HG03045 (cell line): ENCODE measurements around the gene CD40LG.

Experiments used
- ATAC-seq: cut with Tn5 transposase; IDR thresholded peaks from one replicate; pipeline ENCODE4 v1.9.1; 2021; ENCODE audit warnings: mild to moderate bottlenecking, moderate library complexity; ENCODE audit not compliant: unreplicated experiment

Gene CD40LG

GRCh38 chrX:136646602-136647239 lies 1.2 kb upstream of the CD40LG start:
- ATAC-seq = no peak

- ATAC-seq = no peak
Observed at GRCh38 chrX:136650811-136651210, 2.9 kb downstream of the CD40LG start.

- ATAC-seq = no peak
Observed at GRCh38 chrX:136652822-136653723, 5.1 kb downstream of the CD40LG start.

DNA sequence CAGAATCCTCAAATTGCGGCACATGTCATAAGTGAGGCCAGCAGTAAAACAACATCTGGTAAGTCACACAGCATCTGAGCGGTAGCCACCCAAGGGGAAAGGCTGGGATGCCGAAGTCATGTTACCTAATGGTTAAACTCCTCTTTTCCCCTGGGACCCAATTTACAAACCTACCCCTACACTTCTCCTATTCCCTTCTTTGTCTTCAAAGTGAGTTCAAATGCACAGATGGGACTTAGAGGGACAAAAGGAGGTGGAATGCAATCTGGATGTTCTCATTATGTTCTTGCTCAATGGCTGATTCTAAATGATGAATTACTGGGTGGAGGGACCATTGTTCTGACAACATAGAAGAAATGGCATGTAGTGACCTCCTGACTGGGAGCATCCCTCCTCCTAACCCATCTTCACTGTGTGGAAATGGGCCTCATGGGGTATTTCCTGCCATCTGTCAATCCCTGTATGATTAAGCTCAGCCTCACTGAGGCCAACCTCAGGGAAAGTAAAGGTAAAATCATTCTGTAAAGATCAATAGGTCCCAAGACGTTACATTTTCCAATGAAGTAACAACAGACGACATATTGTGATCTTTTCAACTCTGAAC lies 8.5 kb downstream of the CD40LG start:
- ATAC-seq = no peak

- no peak for ATAC-seq
Observed at GRCh38 chrX:136658151-136658550, 10.2 kb downstream of the CD40LG start.

DNA sequence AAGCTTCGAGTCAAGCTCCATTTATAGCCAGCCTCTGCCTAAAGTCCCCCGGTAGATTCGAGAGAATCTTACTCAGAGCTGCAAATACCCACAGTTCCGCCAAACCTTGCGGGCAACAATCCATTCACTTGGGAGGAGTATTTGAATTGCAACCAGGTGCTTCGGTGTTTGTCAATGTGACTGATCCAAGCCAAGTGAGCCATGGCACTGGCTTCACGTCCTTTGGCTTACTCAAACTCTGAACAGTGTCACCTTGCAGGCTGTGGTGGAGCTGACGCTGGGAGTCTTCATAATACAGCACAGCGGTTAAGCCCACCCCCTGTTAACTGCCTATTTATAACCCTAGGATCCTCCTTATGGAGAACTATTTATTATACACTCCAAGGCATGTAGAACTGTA lies 11.2 kb downstream of the CD40LG start:
- ATAC-seq = no peak

- ATAC-seq = no peak
Observed at GRCh38 chrX:136660896-136661295, 12.9 kb downstream of the CD40LG start.

DNA sequence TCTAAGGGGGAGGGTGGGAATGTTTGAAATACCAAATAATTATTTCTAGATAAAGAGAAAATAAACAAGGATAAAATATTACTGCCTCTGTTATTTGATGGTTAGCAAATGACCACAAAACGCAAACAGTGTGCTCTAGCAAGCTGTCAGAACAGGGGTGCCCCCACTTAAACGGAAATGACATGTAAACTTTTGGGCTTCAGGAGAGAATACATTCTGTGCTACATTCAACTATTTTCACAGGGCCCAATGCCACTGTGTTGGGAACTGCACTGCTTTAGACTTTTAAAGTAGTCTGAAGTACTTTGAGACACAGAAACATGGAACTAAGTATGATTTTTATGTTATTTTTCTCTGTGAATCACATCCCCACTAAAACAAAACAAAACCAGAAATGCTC lies 14.1 kb downstream of the CD40LG start:
- ATAC-seq = no peak

- ATAC-seq = no peak
Observed at GRCh38 chrX:136662976-136663375, 15.0 kb downstream of the CD40LG start.

DNA sequence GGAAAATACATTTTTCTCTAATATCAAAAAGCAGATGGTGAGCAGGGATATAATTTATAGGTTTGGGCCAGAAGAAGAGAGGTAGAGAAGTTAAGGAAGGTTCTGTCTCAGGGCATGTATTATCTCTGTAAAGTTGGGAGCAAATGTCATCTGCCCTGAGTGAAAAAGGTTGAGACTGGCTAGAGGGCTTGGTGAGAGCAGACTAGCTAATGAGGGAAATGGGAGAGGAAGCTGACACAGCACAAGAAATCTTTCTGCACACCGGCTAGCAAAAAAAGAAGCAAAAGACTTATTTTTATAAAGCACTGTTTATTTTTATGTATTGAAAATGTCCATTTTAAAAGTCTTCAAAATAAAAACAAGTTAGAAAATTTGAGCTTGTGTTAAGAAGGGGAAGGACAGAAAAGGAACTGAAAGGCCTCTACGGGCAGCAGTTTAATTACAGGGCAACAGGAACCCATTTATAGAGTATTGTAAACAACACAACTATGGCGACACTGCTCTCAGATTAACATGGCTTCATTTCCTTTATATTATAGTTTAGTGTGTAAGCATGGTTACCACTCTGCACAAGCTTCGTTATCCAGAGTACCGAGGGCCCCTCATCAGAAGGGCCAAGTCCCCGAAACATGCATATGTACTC lies 17.4 kb downstream of the CD40LG start:
- ATAC-seq = no peak

DNA sequence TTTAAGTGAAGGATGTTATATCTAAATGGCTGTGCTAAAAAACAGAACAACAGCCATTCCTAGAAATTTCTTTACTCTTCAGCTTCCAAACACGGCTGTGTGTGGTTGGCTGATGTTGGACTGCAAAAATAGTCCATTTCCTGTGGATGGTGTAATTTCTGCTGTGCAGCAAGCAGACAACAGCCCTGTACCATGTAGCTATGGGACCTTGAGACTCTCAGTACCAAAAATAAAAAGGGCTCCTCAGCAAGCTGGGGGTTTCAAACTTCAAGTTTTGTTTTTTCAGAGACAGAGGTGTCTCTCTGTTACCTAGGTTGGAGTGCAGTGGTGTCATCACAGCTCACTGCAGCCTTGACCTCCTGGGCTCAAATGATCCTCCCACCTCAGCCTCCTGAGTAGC lies 18.1 kb downstream of the CD40LG start:
- ATAC-seq = no peak

DNA sequence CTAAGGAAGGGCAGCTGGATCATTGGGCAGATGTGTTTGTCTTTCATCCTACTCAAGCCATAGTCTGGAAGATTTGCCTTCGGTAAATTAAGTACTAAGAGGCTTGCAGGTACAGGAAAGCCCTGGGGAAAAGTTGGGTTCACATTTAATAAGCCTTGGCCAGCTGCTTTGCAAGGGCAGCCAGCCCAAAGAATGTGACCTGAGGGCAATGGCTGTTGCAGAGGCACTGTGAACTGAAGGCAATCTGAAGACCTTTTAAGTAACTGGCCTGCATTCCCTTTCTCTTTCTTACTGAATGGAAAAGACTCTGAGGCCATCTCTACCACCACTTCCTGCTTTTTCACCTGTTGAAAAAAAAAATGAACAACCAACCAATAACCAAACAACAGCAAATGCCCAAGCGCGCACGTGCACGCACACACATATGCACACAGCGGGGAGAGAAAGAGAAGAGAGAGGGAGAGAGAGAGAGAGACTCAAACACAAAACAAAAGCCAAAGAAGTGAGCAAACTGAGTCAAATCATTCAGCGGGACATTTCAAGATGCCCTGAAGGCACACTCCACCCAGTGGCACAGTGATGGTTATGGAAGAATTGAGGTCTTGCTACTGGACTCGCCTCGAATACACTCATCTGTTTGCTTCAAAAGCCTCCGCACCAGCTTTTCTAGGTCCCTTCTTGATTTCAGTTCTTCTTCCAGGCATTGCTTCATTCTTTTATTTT lies 19.6 kb downstream of the CD40LG start:
- ATAC-seq = no peak

DNA sequence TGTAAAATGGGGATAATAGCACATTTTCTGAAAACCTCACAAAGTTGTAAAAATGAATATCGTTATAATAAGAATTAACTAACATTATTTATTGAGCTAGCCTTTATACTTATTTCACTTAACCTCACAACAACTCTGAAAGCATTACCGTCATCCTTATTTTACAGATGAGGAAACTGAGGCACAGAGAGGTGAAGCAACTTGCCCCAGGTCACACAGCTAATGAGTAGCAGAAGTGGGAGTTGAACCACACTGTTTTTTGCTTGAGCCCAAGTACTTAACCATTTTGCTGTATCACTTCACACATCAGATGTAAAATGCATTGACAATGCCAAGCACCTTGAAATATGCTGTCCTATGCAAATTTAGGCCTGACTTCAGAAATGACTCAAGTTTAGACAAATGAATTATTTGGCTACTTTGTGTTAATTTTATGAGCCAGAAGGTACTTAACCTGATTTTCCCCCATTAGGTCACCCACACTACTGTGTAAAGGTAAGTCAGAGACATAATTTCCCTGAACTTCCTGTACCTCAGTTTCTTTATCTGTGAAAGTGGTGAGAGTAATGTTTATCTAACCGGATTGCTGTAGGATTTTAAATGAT lies 23.1 kb downstream of the CD40LG start:
- no peak for ATAC-seq

DNA sequence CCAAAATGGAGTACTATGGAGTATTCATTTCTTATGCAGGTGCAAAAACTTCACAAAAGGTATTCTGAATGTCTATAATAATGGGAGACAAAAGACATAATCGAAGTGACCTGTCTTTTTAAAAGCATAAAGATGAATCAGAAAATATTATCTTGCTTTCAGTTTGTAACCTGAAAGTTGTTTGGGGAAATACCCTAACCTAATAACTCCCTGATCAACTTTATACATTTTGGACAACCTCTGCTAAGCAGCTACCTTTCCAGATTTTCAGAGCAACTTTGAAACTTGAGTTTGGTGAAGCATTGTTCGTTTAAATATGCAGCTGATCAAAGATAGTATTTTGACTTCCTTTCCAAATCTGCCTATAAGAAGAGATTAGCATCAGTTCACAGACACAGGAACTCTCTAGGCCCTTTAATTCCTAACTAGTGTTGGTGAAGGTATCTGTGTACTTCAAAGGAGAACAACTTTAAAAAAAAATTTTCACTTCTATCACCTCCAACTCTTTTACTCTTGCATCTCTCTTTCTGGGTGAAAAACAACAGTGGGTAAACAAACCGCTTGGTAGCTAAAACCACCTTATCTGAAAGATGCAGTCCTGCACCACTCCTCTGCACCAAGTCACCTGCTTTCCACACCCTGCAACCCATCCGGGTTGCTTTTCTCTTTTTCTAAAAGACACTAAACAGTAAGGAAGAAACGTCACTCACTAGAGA lies 26.5 kb downstream of the CD40LG start:
- no peak for ATAC-seq

- no peak for ATAC-seq
Observed at GRCh38 chrX:136679531-136679930, 31.6 kb downstream of the CD40LG start.

- ATAC-seq = no peak
Observed at GRCh38 chrX:136684120-136684519, 36.2 kb downstream of the CD40LG start.

DNA sequence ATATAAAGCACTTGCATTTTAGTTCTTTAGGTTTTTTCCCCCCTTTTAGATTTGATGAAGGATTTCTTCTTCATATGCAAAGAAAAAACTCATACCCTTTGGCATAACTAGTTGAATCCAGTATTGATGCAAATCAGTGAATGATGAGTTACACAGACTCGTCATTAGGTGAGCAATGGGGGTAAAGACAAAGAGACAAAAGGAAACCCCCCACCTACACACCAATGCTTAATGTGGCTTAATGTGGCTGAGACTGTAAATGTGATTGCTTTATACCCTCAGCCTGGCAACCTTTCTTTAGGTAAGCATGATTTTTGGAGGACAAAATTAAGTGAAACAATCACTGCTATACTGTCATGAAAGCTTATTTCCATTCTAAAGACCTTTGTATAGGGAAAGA lies 39.5 kb downstream of the CD40LG start:
- no peak for ATAC-seq

DNA sequence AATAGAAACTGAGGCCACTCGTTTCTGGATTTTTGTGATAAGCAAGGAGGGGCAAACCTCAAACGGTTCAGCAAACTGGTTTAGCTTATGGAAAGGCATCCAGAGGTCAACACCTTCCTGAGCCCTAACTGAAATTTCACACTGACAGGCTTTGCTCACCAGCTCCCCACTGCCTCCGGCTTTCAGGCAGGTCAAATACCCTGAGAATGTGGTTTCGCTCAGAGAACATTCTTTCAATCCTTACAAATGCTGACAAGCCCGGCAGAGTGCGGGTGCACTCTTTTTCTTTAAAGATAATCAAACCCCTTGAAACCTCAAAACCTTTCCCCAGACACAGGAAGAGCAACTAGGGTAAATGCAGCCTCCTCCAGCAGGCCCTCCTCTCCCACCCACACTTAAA lies 41.5 kb downstream of the CD40LG start:
- ATAC-seq = no peak

DNA sequence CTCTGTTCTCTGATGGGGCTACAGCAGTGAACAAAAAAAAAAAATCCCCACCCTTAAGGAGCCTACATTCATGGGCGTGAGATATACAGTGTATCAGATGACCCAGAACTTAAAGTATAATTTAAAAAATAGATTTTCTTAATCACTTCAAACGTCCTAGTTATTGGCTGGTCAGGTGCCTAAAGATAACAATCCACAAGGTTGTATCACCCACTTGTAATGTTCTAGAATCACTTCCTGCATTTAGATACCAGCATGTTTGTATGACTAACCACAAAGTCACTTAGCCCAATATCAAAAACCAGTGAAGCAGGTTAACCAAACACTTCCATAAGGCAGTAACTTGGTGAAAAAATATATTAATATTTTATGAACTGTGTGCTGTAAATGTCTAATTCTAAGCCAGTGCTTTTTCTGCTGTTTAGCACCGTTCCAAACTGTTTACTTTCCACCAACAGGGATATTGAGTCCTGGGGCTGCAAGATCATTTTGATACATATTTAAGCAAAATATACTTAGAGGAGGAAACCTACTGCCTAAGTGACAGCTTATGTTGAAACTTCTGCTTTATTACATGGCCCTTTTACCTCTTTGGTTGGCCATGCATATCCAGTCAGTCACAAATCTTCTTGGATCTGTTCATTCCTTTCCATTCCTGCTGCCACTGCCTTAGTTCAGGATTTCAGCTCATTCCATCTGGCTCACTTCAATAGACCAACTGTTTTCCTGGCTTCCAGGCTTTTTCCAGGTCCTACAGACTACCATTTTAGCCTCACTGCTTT lies 43.3 kb downstream of the CD40LG start:
- no peak for ATAC-seq
